ENCODE results near the gene RAB41. TPM values are rescaled to one million over a fixed set of nuclear protein-coding genes. Genes with fewer than 3 reads are reported as not detected.
A peak's percentile ranks its signal among the peaks of the same experiment; 100 is the strongest.
"Not testable (repeated sequence)": the region's sequence is repeated elsewhere in the genome, so short reads cannot be mapped to it uniquely, and the experiment has no call there.

Gene RAB41
- not detected for total RNA-seq

DNA sequence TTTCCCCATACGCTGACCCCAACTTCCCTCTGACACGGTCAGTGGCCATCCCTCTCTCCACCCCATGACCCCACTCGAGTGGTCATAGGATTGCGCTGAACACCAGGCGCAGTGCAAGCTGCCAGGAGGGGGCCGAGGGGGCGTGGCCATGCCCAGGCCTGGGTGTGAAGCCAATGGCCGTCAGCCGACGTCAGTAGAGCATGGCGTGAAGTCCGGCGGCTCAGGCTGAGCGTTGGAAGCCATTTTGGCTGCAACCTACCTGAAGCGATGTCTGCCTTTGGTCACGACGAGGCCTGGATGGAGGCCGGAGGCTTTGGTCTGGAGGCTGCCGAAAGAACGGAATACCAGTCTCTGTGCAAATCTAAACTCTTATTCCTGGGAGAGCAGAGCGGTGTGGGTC is at the start of gene RAB41:
Gene RAB41 (plus strand): TSS at position 222 of the 400 bp plus-strand sequence. CDS start 46 bp downstream, at position 268.
- no peak for ATAC-seq
- intact Hi-C loops (cut with DNase I): no loop called here
- DNase-seq (ENCODE audit: low spot score): no peak

DNA sequence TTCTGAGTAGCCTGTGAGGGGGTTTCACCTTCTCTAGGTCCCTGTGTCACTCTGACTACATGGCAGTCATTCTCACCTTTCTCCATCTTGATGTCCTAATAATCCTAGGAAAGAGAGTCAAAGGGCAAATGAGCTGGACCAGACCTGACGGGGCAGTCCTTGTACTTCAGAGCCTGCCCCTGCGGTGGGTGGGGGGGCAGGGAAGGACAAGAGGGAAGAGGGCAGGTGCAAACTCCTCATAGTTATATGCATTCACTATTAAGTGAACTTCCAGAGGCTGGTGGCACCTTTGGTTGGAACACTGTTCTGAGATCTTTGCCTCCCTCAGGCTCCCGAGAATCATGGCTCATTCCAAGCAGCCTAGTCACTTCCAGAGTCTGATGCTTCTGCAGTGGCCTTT is 47.6 kb upstream of the RAB41 start, which contains the start of gene AWAT1:
Gene AWAT1 (plus strand): TSS at position 301 of the 400 bp plus-strand sequence. CDS start 41 bp downstream, at position 342.
- ATAC-seq (no peak), DNase-seq (ENCODE audit: low spot score) (no peak)
- intact Hi-C loops (cut with DNase I): no loop called here

DNA sequence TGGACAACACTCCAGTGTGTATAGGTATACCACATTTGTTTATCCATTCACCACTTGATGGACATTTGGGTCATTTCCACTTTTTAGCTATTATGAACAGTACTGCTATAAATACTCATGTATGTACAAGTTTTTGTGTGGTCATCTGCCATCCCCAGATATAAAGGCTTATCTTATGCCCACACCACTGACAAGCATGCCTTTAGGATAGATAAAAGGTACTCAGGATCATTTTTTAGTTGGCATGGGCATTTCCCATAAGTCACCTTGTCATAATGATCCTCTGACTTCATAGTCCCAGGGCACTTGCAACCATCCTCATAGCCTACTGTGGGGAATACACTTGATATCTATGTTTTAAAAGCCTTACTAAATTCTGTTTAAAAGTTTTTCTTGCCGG is 41.2 kb upstream of the RAB41 start:
- intact Hi-C loops (cut with DNase I): no loop called here
- DNase-seq (ENCODE audit: low spot score): no peak
- ATAC-seq: no peak

DNA sequence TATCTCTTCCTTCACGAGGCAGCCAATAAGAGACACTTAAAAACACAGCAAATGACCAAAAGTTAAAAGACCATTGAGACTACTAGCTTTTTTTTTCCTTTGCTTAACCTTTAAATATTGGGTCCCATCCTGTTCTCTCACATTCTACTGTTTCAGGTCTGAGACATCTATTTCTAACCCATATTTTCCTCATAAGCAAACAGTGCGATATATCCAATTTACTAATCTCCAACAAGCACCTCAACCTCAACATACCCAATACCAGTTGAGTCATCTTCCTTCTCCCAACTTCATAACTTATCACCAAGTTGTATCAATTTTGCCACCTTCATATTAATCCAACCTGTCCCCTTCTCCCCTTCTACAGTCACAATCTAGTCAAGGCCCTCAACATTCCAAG is 40.5 kb upstream of the RAB41 start:
- ATAC-seq (no peak), DNase-seq (ENCODE audit: low spot score) (no peak)
- intact Hi-C loops (cut with DNase I): no loop called here

DNA sequence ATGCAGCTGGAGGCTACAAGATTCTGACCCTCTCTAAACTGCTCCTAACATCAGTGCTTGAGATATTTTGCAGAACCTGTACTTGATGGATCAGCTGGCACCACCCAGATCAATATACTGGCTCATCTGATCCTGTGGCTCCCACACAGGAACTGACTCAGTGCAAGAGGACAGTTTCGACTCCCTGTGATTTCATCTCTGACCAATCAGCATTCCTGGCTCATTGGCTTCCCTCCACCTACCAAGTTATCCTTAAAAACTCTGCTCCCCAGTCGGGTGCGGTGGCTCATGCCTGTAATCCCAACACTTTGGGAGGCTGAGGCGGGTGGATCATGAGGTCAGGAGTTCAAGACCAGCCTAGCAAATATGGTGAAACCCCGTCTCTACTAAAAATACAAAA is 38.4 kb upstream of the RAB41 start:
- intact Hi-C loops (cut with DNase I); ATAC-seq; DNase-seq (ENCODE audit: low spot score): not testable (repeated sequence)

DNA sequence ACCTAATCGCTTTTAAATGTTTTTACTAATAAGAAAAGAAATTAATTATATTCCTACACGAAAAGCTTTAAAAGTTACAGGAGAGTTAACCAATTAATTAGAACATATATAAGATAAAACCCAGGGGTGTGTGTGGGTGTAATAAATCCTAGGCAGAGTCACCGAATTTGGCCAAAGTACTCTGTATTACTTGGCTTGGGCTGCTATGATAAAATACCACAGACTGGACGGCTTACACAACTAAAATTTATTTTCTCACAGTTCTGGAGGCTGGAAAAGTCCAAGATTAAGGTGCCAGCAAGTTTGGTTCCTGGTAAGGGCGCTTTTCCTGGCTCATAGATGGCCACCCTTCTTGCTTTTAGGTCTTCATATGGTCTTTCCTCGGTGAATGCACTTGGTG is 37.1 kb upstream of the RAB41 start:
- DNase-seq (ENCODE audit: low spot score) (no peak), ATAC-seq (no peak)
- intact Hi-C loops (cut with DNase I): no loop called here

DNA sequence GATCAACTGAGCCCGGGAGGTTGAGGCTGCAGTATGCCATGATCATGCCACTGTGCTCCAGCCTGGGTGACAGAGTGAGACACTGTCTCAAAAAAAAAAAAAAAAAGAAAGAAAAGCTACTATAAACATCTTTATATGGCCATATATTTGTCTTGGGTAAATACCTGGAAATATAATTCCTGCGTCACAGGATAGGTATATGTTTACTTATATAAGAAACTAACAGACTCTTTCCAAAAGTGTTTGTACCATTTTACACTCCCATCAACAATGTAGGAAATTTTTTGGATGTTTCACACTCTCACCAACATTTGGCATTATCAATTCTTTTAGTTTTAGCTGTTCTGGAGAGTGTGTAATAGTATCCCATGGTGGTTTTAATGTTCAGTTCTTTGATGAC is 34.7 kb upstream of the RAB41 start:
- intact Hi-C loops (cut with DNase I): no loop called here
- ATAC-seq (no peak), DNase-seq (ENCODE audit: low spot score) (no peak)

DNA sequence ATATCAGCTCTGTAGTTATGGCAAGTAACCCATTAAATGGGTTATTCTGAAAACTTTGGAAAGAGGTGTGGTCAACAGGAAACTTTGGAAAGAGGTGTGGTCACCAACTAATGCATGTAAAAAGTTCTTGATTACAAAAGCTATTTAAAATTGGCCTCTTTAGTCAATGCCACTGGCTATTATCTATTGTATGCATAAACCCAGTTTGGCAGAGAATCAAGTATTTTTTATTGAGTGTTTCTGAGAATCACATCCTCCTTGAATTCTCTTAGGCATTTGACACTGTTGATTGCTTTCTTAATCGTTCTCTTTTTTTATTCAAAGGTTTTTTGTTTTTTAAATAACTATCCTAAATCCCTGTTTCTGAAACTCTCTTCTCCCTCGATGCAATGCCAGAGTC is 29.5 kb upstream of the RAB41 start:
- DNase-seq (ENCODE audit: low spot score) (no peak), ATAC-seq (no peak)
- intact Hi-C loops (cut with DNase I): no loop called here

DNA sequence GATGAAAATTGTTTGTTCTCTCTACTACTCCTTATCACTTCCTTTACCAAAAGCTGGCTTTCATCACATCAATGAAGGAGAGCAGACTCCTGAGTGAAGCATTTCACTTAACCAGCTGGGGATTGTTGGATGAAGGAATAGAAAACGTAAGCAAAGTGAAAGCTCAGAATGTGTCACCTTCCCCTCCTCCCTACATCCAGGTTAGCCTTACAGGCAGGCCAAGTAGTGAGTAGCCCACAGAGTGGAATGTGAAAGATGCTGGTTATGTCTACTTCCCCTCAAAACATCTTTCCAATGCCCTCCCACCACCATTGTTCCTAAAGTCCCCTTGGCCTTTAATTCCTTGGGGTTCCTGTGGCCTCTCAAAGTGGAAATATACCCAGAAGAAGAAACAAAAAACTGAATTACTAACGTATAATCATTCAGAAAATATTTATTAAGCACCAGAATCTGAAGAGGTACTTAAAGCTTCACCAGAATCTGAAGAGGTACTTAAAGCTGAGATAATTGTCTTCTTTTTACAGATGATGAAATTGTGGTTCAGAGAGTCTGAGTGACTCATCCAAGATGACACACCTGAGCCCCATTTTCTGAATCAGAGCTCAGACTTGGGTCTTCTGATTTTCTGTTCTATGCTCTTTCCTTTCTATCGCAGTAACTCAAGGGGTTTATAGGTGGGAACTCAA is 28.5 kb upstream of the RAB41 start:
- DNase-seq (ENCODE audit: low spot score) (no peak), ATAC-seq (no peak)
- intact Hi-C loops (cut with DNase I): no loop called here

DNA sequence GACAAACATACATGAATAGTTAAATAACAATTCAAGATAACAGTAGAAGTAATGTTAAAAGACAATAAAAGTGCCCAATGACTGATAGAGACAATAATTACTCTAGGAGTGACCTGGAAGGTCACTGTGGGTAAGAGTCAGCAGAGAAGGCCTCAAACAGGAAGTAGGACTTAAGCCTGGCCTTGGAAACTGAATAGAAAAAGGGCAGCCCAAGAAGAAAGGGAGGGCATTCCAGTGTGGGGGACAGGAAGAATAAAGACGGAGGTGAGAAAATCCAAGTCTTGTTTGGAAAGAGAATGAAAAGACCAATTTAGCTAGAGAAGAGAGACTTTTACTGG is 27.9 kb upstream of the RAB41 start:
- ATAC-seq (no peak), DNase-seq (ENCODE audit: low spot score) (no peak)
- intact Hi-C loops (cut with DNase I): no loop called here

DNA sequence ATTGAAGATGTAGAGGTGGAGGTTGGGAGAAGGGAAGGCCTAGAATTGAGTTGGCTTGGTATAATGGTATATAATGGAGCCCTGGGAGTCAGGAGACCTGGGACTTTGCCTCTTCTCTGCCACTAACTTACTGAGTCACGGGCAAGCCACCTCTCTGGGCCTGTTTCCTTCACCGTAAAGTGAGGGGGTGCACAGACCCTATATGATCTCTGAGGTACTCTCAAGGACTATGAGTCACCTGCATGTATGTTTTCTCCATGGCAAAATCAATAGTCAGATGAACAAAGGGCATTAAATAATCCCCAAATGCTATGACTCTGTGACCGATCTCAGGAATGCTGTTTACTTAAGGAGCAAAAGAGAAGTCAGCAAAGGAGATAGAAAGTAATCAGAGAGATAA is 27.1 kb upstream of the RAB41 start:
- no peak for ATAC-seq
- intact Hi-C loops (cut with DNase I): no loop called here
- no peak for DNase-seq (ENCODE audit: low spot score)

DNA sequence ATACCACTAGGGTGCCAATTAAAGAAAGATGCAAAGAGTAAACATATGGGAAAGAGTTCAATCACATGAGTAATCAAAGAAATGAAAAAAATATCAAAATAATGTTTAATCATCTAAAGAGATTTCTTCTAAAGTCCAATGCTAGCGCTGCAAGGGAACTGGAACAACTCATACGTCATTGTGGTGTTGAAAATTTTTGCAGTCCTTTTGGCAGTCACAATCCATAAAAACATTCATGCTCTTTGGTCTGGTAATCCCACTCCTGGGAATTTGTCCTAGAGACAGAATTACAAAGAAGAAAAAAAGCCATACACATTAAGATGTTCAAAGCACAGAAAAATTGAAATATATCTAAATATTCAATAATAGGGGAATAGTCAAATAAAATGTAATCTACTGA is 26.5 kb upstream of the RAB41 start:
- DNase-seq (ENCODE audit: low spot score) (no peak), ATAC-seq (peak; percentile 58)
- intact Hi-C loops (cut with DNase I): no loop called here

DNA sequence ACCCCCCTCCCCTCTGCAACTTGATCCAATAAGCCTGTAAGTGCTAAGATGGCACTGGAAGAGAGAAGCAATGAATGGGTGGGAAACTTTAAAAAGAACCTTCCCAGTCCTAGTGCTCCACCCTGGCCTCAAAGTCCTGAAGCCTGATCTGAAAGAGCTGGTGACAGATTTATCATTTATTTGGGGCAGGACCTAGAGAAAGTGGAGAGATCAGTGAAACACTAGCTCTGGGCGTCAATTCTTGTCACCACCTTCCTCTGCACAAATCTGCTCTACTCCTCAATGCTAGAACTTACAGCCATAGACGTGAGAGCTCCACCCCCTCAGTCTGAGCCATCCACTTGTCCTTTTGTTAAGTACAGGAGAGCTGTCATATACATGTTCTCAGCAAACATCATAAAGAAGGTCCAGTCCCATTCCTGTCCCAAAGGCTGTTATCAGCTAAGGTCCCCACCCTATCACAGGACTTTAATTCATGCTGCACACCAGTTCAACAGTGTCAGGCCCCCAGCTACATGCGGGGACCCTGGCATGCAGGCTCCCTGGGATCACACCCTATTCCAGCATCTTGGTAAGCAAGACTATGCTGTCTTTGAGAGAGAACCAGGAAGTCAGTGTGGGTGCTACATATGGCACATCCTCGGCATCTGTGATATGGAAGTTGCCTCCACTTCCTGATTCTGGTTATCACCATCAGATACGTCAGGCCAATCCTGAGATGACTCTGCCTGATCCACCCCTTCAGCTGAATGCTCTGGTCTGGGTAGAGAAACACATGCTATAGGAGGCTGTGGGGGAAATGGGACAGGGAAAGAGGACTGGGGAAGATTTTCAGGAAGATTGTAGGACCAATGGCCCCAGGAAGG is 24.3 kb upstream of the RAB41 start:
- intact Hi-C loops (cut with DNase I): no loop called here
- no peak for ATAC-seq

DNA sequence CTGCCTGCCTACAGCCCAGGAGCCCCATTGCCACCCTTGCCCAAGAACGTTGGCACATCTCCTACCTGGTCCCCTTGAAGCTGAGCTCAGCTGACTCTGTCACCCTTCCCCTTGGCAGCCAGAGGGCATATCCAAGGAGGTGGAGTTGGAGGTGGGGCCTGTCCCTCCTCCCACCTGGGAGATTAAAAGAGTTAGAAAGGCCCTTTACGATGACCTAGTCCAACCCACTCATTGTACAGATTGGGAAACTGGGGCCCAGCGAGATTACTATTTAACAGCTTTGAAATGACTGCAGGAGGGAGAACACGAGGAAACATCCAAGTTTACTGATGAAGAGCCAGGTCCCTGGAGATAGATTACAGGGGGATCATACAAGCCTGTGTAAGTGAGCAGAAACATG is 21.9 kb upstream of the RAB41 start, which contains the start of gene P2RY4:
Gene P2RY4 (minus strand): TSS at position 101 of the 400 bp plus-strand sequence. CDS start 580 bp downstream, outside the sequence.
- DNase-seq (ENCODE audit: low spot score): no peak
- intact Hi-C loops (cut with DNase I): no loop called here
- no peak for ATAC-seq

More for the DNA sequence above, 24.3 kb upstream of the RAB41 start:
- no peak for DNase-seq (ENCODE audit: low spot score)

DNA sequence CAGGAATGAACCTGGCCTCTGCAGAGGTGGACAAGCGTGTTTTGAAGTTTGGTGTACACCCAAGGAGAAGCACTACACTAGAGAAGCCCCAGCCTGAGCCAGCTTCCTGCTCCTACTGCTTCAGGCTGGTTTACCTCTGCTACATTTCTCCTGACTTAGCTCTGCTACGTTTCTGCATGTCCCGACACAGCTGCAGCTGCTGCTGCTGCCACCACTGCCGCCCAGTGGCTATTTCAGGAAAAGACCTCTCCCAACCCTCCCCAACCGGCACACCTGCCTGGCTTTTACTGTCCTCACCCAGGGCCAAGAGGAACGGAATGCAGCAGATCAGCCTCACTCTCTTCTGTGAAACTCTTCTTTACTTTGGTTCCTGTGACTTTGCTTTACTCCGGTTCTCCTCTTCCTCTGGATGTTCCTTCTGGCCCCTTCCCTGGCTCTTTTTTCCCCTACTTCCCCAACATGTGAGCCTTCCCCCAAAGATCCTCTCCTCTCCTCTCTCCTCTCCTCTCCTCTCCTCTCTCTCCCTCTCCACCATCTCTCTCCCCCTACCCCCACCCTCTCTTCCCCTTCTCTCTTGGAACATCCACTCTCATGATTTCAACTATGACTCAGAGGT is 18.9 kb upstream of the RAB41 start:
- intact Hi-C loops (cut with DNase I): no loop called here
- ATAC-seq (no peak), DNase-seq (ENCODE audit: low spot score) (no peak)

DNA sequence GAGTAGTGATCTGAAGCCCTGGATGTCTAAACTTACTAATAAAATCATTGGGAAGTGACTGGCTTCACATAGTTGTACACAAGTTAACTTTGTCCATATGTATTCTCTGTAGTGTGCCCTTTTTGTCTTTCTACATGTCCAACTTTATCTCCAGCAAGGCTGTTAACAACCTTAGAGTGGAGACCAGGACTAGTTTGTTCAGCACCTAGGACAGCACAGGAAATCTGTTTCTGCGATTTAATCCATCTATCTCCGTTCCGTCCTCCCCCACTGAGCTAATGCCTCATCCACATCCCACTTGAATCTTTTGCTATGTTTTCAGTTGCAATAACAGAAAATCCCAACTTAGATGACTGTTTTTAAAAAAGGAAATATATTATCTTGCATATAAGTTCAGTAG is 17.2 kb upstream of the RAB41 start:
- ATAC-seq (no peak), DNase-seq (ENCODE audit: low spot score) (no peak)
- intact Hi-C loops (cut with DNase I): no loop called here

DNA sequence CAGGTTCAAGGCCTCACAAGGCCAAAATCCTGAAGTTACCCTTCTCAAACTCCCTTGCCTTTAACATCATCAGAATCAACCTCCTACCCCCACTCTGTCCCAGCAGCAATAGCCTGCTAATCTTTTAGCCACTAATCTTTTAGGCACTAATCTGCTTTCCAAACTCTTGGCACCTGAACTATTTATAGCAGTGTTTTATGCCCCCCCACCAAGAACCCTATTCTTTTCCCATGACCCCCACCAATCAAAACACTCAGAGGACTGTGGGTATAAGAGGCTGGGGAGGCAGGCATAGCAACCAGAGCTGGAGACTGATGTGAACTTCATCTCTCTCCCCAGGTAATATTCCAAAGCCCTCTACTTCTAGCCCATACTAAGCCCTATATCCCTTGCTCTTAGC is 13.9 kb upstream of the RAB41 start, which contains the start of gene ARR3:
Gene ARR3 (plus strand): TSS at position 301 of the 400 bp plus-strand sequence. CDS start 1,052 bp downstream, outside the sequence.
- intact Hi-C loops (cut with DNase I): no loop called here
- DNase-seq (ENCODE audit: low spot score) (no peak), ATAC-seq (no peak)

DNA sequence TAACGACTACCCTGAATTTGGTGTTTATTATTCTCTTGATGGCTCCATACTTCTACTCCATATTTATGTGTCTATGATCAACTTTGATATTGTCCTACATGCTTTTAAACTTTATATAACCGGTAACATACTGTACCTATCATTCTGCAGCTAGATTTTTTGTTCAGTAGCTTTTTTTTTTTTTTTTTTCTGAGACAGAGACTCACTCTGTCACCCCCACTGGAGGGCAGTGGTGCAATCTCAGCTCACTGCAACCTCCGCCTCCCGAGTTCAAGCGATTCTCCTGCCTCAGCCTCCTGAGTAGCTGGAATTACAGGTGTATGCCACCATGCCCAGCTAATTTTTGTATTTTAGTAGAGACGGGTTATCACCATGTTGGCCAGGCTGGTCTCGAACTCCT is 7.9 kb upstream of the RAB41 start:
- not testable (repeated sequence) for ATAC-seq; DNase-seq (ENCODE audit: low spot score)

DNA sequence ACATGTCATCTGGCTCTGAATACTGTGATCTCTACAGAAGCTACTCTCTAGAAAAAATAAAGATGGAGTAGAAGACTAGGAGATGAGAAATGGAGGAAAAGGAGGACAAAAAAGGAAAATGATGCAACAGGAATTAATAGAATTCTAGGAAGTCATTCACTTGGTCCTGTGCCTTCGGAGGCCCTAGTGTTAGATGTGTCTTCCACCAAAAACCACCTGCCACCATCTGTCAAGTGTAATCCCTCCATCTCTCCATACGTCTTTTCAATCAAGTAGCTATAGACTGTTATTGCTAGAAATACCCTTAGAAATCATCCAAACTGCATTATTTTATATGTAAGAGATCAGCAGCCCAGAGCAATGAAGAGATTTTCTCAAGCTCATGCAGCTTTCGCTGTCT is 2.9 kb upstream of the RAB41 start:
- DNase-seq (ENCODE audit: low spot score) (no peak), ATAC-seq (no peak)
- intact Hi-C loops (cut with DNase I): no loop called here

More for the DNA sequence above, 7.9 kb upstream of the RAB41 start:
- intact Hi-C loops (cut with DNase I): not testable (repeated sequence)

DNA sequence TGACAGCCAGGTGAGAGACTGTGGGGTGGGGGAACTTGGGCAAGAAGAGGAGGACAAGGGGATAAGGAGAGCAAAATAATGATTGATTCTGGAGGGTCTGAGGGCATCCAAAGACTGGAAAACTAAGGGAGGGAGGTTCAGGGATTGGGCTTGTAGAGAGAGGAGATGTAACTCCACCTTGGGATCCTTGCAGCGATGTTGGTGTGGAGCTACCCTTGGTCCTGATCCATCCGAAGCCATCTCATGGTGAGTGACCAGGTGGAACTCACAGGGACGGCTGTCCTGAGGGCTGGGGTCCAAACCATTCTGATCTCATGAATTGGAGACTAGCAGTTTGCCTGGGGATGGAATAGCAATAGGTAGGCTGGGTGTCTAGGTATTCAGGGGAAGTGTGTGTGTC is 1.4 kb upstream of the RAB41 start:
- intact Hi-C loops (cut with DNase I): no loop called here
- no peak for DNase-seq (ENCODE audit: low spot score)
- ATAC-seq: no peak

Measured in sciatic nerve (tissue), 2 donors.